NT2/D1 (cell line): ENCODE data around the gene PIK3IP1.

Source experiments
- DNase-seq: peaks from one replicate; pipeline ENCODE4 v3.0.0-alpha.2; 2011; ENCODE audit warnings: low read depth, low spot score
- H3K27me3 ChIP-seq: 2 replicates; pipeline ENCODE4 v1.6.0; 2011; ENCODE audit warnings: mild to moderate bottlenecking; ENCODE audit not compliant: insufficient read length, insufficient read depth
- H3K36me3 ChIP-seq: 2 replicates; pipeline ENCODE4 v1.6.1; 2011; ENCODE audit warnings: mild to moderate bottlenecking, low read length, mixed read lengths; ENCODE audit not compliant: insufficient read depth, insufficient read length
- H3K4me1 ChIP-seq: 2 replicates; pipeline ENCODE4 v1.5.1; 2011; ENCODE audit not compliant: insufficient read depth, insufficient read length
- H3K4me3 ChIP-seq: 2 replicates; pipeline ENCODE4 v1.5.1; 2011; ENCODE audit warnings: low read depth; ENCODE audit not compliant: insufficient read length
- H3K9ac ChIP-seq: 2 replicates; pipeline ENCODE4 v1.6.0; 2011; ENCODE audit warnings: low read depth; ENCODE audit not compliant: insufficient read length
- H3K9me3 ChIP-seq: 2 replicates; pipeline ENCODE4 v1.5.1; 2011; ENCODE audit warnings: mild to moderate bottlenecking, low read length; ENCODE audit not compliant: insufficient read depth
- SUZ12 ChIP-seq: IDR thresholded peaks from 2 replicates; pipeline ENCODE4 v1.6.1; 2011; ENCODE audit not compliant: insufficient read length, insufficient read depth; ENCODE audit errors: extremely low read depth
- YY1 ChIP-seq: IDR thresholded peaks from 2 replicates; pipeline ENCODE4 v1.6.1; 2011; ENCODE audit not compliant: insufficient read length, insufficient read depth
- ZNF274 ChIP-seq: IDR thresholded peaks from 2 replicates; pipeline ENCODE4 v1.6.1; 2011; ENCODE audit warnings: mild to moderate bottlenecking, low read depth, low read length

Gene PIK3IP1

DNA sequence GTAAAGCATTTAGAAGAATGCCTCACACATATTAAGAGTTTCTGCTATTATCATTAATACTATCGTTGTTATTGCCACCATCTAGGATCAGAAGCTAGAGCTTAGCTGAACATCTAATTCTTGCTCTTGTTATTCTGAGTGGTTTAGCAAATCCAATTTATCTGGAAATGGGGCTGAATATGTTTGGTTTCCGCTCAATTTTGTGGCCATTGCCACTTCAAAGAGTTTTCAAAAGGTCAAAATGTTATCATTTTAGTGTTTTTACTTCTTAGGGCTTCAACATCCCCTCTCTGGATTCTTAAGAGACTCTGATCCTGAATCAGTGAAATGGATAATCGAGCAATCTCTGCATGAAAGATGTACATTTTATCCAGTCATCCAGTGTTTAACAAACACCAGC, 10.2 kb upstream of the PIK3IP1 start:
- H3K9me3 ChIP-seq = no peaks in the 10 kb centered on the region

GRCh38 chr22:31302006-31302405, 9.7 kb upstream of the PIK3IP1 start:
- no peaks in the 10 kb centered on the region for H3K9me3 ChIP-seq
- no peak overlapping the region for H3K4me3 ChIP-seq
- no peaks in the 10 kb centered on the region for H3K4me1 ChIP-seq
- no peak for DNase-seq
- no peaks in the 10 kb centered on the region for H3K27me3 ChIP-seq
- no peak overlapping the region for H3K9ac ChIP-seq
- no peak for TF ChIP-seq SUZ12
- no peak for TF ChIP-seq YY1
- no peak for TF ChIP-seq ZNF274
- H3K36me3 ChIP-seq = no peaks in the 10 kb centered on the region

More for the DNA sequence above, 10.2 kb upstream of the PIK3IP1 start:
- TF ChIP-seq ZNF274 (no peak), YY1 (no peak), SUZ12 (no peak)
- Histone ChIP-seq H3K27me3 (no peaks in the 10 kb centered on the region), H3K36me3 (no peaks in the 10 kb centered on the region), H3K4me1 (no peaks in the 10 kb centered on the region), H3K4me3 (no peak overlapping the region), H3K9ac (no peak overlapping the region)
- DNase-seq = no peak

DNA sequence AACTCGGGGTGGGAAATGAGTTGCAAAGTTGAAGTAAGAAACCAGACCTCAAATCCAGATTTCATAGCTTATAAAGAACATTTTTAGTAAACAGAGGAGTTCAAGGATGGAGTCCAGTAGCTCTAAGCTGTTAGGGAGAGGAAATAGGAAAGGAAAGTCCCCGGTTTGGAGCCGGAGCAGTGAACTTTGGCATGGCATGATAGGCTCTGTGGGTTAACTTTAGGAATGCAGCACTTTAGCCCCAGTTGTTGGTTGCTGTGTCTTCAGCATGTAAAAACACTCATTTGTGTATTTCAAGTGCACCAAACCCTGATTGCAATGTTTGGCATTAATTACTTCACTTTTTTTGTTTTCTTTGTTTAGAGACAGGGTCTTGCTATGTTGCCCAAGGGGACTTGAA, 8.6 kb upstream of the PIK3IP1 start:
- Histone ChIP-seq H3K4me1 (no peaks in the 10 kb centered on the region), H3K27me3 (no peaks in the 10 kb centered on the region), H3K9ac (no peak overlapping the region), H3K4me3 (no peak overlapping the region), H3K36me3 (no peaks in the 10 kb centered on the region), H3K9me3 (no peaks in the 10 kb centered on the region)
- DNase-seq = no peak
- TF ChIP-seq YY1 (no peak), ZNF274 (no peak), SUZ12 (no peak)

- Histone ChIP-seq H3K9me3 (no peaks in the 10 kb centered on the region), H3K36me3 (no peaks in the 10 kb centered on the region), H3K4me1 (no peaks in the 10 kb centered on the region), H3K27me3 (peaks cover 11% of the 10 kb centered on the region), H3K9ac (no peak overlapping the region), H3K4me3 (no peak overlapping the region)
- TF ChIP-seq YY1 = no peak
- no peak for TF ChIP-seq SUZ12
- no peak for TF ChIP-seq ZNF274
- no peak for DNase-seq
Measured at GRCh38 chr22:31295831-31296657, 3.8 kb upstream of the PIK3IP1 start.

DNA sequence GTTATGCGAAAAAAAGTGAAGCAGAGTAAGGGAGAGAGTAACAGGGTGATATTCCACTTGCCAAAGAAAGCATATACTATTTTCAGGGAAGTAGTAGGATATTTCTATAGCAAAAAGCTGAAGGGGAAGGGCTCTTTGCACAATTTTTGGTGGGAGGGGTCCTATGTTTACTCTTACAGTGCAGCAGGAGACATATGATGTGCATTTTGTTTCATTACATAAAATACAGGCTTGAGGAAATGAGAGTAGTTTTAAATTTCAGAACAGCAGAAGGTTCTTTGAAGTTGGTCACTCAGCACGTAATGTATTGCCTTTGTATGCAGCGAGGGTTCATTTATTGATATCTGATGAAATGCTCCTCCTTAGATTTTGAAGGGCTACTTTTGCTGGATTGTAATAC, 3.1 kb upstream of the PIK3IP1 start:
- H3K4me1 ChIP-seq = no peaks in the 10 kb centered on the region
- TF ChIP-seq ZNF274 = no peak
- no peak for TF ChIP-seq SUZ12
- TF ChIP-seq YY1 = no peak
- peaks cover 15% of the 10 kb centered on the region for H3K27me3 ChIP-seq
- H3K36me3 ChIP-seq = no peaks in the 10 kb centered on the region
- H3K4me3 ChIP-seq = no peak overlapping the region
- no peak overlapping the region for H3K9ac ChIP-seq
- DNase-seq = no peak
- no peaks in the 10 kb centered on the region for H3K9me3 ChIP-seq

GRCh38 chr22:31291481-31292235, 630 bp downstream of the PIK3IP1 start:
- H3K4me3 ChIP-seq = peak overlapping the region; percentile 17
- H3K4me1 ChIP-seq = no peaks in the 10 kb centered on the region
- H3K27me3 ChIP-seq = peaks cover 32% of the 10 kb centered on the region
- DNase-seq = no peak
- no peaks in the 10 kb centered on the region for H3K36me3 ChIP-seq
- no peak for TF ChIP-seq ZNF274
- no peak for TF ChIP-seq SUZ12
- no peak for TF ChIP-seq YY1
- H3K9me3 ChIP-seq = no peaks in the 10 kb centered on the region
- peak overlapping the region; percentile 62 for H3K9ac ChIP-seq
